ENCODE data around the gene ATP10D.

DNA sequence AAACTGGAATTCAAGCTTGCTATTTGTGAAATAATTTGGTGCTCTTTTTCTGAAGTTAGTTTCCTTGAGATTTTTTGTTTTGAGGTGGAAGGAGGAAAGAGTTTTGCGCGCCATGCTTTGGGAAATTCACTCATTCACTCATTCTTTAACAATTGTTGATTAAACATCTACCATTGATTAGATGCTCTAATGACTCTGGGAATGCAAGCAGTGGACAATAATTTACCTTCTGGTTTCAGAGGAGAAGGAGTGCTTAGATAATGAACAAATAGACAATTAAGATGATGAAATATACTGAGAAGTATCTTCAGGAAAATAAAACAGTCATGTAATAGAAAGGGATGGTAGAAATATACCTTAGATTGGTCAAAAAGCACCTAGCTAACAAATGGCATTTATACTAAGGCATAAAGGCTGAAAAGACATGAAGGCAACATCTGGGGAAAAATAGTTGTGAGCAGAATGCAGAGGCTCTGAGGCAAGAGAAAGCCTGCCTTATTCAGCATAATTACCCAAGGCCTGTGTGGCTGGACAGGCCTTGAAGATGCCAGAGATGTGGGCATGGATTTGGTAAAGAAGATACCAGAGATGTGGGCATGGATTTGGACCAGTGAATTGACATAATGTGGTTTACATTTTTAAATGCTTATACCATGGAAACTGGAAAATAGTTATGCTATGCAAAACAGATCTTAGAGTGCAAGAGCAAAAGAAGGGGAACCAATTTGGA, 18.9 kb upstream of the ATP10D start:
- TF ChIP-seq, protein P1, sequence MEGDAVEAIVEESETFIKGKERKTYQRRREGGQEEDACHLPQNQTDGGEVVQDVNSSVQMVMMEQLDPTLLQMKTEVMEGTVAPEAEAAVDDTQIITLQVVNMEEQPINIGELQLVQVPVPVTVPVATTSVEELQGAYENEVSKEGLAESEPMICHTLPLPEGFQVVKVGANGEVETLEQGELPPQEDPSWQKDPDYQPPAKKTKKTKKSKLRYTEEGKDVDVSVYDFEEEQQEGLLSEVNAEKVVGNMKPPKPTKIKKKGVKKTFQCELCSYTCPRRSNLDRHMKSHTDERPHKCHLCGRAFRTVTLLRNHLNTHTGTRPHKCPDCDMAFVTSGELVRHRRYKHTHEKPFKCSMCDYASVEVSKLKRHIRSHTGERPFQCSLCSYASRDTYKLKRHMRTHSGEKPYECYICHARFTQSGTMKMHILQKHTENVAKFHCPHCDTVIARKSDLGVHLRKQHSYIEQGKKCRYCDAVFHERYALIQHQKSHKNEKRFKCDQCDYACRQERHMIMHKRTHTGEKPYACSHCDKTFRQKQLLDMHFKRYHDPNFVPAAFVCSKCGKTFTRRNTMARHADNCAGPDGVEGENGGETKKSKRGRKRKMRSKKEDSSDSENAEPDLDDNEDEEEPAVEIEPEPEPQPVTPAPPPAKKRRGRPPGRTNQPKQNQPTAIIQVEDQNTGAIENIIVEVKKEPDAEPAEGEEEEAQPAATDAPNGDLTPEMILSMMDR (IDR thresholded peaks at IDR 0.05) = no peak
- no peak for TF ChIP-seq POLR2A (IDR thresholded peaks at IDR 0.05)

Data from lower leg skin (tissue), 3 donors.